Stimulated activated CD8-positive, alpha-beta memory T cell treated with anti-CD3 and anti-CD28 coated beads, Interleukin-4, amount 100 ng/mL, for 4 hours (primary cell): ENCODE data around the gene ASGR2.
"Not testable (repeated sequence)": the region's sequence is repeated elsewhere in the genome, so short reads cannot be mapped to it uniquely, and the experiment has no call there.

Source experiments
- DNase-seq, 2 donors: peaks; one replicate each; pipeline ENCODE4 v3.0.0-alpha.2; 2020; ENCODE audit warnings: low read depth in 2 of 2, low spot score in 1 of 2

Gene ASGR2

GRCh38 chr17:7114241-7114874, at the start of gene ASGR2:
Gene ASGR2 (minus strand): TSS chr17:7114822. CDS start chr17:7114240, 582 bp downstream.
- DNase-seq: no peak

DNA sequence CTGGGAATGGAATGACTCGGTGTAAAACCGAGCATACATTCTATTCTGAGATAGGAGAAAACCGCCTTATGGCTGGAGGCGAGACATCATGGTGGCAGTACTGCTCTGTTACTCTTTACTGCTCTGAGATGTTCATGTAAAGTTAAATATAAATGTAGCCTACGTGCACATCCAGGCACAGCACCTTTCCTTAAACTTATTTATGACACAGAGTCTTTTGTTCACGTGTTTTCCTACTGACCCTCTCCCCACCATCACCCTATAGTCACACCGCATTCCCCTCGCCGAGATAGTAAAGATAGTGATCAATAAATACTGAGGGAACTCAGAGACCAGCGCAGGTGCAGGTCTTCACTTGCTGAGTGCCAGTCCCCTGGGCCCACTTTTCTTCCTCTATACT, 44.9 kb upstream of the ASGR2 start:
- not testable (repeated sequence) for DNase-seq

DNA sequence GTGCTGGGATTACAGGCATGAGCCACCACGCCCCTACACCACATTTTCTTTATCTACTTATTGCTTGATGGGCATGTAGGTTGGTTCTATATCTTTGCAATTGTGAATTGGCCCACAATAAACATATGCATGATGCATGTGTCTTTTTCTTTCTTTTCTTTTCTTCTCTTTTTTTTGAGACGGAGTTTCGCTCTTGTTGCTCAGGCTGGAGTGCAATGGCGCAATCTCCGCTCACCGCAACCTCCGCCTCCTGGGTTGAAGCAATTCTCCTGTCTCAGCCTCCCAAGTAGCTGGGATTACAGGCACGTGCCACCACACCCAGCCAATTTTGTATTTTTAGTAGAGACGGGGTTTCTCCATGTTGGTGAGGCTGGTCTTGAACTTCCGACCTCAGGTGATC, 43.8 kb upstream of the ASGR2 start:
- DNase-seq: not testable (repeated sequence)

GRCh38 chr17:7156342-7156940, 41.8 kb upstream of the ASGR2 start:
- no peak for DNase-seq

DNA sequence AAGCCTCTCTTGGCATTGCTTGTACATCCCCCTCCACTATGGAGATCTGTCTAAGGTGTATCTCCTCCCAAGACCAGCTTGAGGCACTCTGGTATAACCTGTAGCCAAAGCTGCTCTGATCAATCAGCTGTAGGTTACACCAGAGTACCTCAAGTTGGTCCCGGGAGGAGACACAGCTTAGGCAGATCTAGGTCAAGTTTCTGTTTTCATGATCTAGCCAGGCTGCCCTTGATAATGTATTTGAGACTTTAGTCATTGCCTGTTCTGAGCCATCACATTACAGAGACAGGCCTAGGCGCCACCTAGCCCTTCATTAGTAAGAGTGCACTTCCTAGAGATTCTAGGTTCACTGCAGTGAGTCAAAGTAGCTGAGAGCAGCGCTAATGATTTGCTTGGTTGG, 33.1 kb upstream of the ASGR2 start:
- no peak for DNase-seq

DNA sequence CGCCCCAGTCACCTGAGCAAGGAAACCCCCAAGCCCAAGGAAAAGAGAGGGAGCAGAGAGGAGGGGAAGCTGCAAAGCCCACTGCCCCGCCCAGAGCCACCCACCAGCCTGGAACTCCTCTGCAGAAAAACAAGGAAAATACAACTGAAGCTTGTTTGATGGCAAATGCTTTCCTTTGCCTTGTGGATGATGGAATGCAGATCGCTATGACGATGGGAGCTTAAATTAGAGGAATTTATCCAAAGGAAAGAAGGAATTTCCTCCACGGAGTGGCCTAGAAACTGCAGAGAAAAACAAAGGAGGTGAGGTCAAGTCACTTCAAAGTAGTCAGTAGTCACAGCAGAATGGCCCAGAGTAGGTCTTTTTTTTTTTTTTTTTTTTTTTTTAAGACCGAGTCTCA, 31.5 kb upstream of the ASGR2 start:
- DNase-seq: no peak

- DNase-seq: no peak
Measured at GRCh38 chr17:7144213-7144612, 29.6 kb upstream of the ASGR2 start.

- no peak for DNase-seq
Measured at GRCh38 chr17:7141824-7142223, 27.2 kb upstream of the ASGR2 start.

DNA sequence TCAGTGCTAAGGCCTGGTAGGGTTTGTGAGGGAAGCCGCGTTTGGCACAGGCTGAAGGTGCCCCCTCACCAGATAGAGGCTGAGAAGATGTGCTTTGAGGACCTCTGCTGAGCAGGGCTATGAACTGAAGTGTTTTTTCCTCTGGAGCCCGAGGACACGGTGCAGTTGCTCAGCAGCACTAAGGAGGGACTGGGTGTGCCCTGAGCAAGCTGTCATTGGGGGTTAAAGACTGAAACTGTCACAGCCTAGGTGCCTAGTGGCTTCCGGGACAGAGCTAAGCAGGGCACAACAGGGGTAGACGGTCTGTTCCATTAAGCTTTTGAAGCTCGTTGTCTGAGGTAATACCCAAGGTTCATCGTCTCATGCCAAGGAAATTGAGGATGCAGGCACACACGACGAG, 24.8 kb upstream of the ASGR2 start:
- no peak for DNase-seq

DNA sequence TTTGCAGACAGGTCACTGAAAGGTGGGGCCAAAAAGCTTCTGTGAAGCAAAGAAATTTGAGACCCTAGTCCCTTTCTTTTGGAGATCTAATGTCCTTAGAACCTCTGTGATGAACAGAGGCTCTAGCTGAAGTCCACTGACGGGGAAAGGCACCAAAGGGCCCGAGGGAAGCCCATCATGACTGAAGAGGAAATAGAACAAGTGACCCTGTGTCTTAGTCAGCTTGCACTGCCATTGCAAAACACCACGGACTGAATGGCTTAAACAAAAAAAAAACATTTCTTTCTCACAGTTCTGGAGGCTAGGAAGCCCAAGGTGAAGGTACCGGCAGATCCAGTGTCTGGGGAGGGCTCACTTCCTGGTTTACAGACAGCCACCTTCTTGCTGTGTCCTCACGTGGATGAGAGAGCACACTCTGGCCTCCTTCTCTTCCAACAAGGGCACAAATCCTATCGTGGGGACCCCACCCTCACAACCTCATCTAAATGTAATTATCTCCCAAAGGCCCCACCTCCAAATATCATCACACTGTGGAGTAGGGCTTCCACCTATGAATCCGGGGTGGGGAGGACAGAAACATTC, 24.3 kb upstream of the ASGR2 start:
- no peak for DNase-seq

DNA sequence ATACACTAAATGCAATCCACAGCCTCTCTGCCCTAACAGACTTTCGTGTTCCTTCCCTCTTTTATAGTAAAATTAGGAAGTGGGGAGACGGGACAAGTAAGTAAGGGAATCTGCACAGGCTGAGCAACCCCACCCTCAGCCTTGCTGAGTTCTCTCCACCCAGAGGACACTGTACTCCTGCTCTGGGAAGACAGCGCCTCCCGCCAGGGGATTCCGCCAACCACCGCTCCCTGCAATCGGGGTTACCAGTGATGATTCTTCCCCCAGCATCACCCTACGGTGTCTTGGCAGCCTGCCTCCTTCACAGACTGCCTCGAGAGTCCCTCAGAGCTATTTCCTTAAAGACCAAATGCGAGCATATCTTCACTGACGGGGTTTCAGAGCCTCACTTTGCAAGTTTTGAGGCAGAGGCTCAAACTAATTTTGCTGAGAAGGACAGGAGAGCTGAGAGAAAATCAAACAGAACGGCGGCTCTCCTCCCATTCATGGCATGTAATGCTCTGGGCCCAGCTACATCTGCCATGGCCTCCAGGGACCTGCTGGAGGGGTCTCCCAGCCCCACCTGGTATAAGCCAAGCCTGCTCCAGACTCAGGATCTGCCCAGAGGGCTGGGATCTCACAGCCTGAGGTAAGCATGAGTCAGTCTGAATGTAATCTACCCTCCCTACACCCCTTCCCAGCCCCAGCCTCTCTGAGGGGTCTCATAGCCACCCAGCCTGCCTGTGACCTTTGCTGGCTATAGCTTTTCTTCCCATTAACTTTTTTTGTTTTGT, 22.7 kb upstream of the ASGR2 start:
- no peak for DNase-seq

DNA sequence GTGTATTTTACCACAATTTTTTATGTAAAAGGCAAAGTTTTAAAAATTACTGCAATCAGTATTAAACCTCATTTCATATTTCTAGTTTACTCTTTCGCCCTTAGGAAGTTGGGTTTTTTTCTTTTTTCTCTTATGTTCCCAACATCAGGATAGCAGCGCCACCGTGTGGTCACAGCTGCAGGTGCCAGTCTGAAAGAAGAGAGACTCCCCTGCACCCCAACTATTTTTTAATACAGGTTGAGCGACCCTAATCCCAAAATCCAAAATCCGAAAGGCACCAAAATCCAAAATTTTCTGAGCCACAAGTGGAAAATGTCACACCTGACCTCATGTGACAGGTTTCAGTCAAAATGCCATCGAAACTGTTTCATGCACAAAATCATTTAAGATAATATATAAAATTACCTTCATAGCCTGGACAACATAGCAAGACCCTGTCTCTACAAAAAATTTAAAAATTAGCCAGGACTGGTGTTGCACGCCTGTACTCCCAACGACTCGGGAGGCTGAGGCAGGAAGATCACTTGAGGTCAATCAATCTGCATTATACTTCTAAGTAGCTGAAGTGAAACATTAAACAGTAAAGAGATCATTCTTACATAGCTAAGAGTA, 21.8 kb upstream of the ASGR2 start:
- peak; percentile 44 to 73 for DNase-seq

GRCh38 chr17:7133916-7134315, 19.3 kb upstream of the ASGR2 start:
- DNase-seq: no peak

- peak; percentile 24 to 65 for DNase-seq
Measured at GRCh38 chr17:7133424-7133823, 18.8 kb upstream of the ASGR2 start.

- DNase-seq: peak in 1 of 2 donors; percentile 7
Measured at GRCh38 chr17:7132511-7133094, 18.0 kb upstream of the ASGR2 start.

DNA sequence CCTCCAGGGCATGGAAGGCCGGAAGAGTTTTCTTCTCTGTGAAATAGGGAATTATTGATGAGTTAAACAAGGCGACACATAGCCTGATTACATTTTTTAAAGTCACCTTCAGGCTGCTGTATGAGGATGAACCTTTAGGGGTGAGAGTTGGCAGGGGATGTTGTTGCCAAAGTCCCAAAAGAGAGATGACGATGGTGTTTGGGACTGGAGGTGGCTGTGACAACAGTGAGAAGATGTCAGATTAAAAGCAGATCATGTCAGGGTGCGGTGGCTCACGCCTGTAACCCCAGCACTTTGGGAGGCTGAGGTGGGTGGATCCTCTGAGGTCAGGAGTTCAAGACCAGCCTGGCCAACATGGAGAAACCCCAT, 16.8 kb upstream of the ASGR2 start:
- no peak for DNase-seq

DNA sequence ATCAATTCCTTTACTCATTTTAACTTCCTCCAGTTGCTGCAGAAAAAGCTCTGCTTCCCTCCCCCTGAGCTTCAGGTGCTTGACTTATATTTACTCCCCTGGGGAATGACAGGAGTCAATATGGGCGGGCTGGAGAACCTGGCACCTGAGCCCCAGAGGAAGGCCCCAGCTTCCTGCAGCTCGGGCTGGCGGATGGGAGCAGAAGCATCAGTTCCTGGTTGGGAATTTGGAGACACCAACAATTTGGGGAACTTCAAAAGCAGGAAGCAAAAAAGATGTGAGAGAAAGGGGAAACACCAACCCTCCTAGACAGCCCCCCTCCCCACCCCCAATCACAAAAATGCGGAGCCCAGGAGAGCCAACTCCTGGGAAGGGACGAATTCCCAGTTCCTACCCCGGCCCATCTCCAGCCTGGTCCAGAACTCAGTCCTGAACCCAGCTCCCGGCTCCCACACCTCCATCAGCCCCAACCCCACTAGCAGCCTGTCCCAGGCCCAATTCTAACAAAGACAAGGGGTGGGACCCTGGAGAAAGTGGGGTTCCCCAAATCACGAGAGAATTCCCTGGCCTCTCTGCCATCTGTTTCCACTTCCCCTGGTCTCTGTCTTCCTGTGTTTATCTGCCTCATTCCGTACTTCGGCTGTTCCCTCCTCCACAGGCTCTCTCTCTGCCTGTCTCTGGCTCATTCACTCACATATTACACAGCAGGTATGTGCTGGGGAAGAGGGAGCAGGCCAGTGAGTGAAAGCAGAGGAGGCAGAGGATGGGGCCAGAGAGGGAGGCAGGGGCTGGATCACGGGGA, 16.2 kb upstream of the ASGR2 start:
- DNase-seq: no peak

GRCh38 chr17:7129311-7129710, 14.7 kb upstream of the ASGR2 start:
- DNase-seq: no peak

DNA sequence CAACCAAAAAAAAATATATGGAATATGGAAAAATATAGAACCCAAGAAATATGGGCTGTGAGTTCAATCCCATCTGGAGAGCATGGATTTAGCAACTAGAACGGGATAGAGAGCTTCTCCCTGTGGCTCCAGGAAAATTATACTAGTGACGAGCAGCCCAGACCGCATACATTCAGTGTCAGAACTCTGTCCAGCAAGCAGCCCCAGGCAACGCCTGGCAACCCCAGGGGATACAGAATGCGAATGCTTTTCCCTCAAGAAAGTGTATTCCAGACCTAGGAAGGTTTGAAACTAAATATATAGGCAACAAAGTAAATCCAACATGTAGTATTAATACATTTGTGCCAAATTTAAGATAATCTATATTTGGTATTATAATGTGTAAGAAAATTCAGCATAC, 13.5 kb upstream of the ASGR2 start:
- DNase-seq: no peak

DNA sequence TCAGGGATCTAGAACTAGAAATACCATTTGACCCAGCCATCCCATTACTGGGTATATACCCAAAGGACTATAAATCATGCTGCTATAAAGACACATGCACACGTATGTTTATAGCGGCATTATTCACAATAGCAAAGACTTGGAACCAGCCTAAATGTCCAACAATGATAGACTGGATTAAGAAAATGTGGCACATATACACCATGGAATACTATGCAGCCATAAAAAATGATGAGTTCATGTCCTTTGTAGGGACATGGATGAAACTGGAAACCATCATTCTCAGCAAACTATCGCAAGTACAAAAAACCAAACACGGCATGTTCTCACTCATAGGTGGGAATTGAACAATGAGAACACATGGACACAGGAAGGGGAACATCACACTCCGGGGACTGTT, 12.9 kb upstream of the ASGR2 start:
- DNase-seq: not testable (repeated sequence)
